Measurements from ENCODE around the gene CDK6.

The CDK6 gene

DNA sequence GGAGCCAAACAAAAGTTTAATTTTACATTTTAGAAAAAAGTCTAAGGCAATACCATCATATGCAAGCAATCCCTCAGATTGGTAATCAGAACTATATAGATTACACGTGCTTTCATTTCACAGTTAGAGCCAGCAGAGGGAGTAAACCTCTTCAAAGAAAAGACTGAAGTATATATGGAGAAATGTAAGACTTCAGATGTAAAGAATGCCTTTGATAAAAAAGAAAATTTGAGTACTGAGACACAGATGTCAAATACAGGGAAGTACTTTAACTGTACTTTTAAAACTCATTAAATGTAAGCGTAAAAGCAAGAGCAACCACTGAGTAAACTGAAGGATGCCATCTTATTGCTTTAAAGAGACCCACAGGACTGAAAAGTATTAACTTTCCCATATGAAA lies 144.8 kb downstream of the CDK6 start:
- peaks cover 3 to 11% of the 10 kb centered on the region in 2 donors for H3K4me1 ChIP-seq (ENCODE audit: control insufficient read depth in 2 of 2, insufficient read depth in 1 of 2, low read depth in 1 of 2, low read length in 2 of 2)
- no peak for DNase-seq (ENCODE audit: low spot score)
- H3K79me1 ChIP-seq (ENCODE audit: low read depth, low read length) = no peaks in the 10 kb centered on the region

DNA sequence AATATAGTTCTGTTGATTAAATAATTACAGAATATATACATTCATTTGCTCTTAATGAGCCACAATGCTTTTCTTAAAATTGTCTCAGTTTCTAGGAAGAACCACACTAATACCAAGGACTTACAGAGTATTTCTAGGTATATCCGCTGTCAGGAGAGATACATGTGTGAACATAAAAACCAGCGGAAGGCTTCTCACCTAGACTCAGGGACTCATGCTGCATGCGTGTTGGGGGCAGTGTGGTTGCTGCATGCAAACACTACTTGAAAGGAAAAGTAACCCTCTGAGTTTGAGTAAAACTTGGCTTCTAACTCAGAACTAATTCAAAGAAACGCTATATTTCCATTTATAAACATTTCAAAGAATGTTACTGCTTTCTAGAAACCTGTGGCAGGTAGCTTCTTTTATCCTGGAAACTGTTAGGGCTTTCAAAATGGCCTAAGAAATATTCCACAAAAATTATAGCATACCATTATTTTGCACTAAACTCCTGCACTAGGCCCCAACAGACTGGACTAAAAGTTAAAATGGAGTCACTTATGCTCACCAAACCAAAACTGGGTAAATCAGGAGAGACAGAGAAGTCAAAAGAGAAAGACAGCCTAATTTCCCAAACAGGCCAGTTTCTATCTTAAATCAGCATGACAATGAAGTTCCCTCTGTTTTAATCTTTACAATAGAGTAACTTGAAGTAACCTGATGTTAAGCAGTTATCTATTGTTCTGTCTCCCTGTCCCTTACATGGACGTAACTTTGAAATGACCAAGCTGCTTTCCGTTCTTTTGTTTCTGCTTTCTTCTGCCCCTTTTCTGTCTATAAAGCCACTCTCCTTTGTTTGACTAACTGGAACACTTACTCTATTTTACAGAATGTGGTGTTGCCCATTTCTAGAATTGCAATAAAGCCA lies 151.0 kb downstream of the CDK6 start:
- Histone ChIP-seq H3K9ac (ENCODE audit: low read depth, low read length, poor library complexity) (no peak overlapping the region), H3K4me3 (ENCODE audit: low read length in 2 of 2) (no peak overlapping the region), H3K18ac (ENCODE audit: low read length) (no peak overlapping the region), H2BK15ac (ENCODE audit: low read length) (no peak overlapping the region), H2AFZ (ENCODE audit: low read length) (no peak overlapping the region), H2BK120ac (ENCODE audit: low read depth, low read length) (no peak overlapping the region), H3K79me1 (ENCODE audit: low read depth, low read length) (no peaks in the 10 kb centered on the region), H4K91ac (ENCODE audit: low read depth, low read length, poor library complexity) (no peak overlapping the region), H3K36me3 (replicated peaks in 1 of 2; ENCODE audit: control insufficient read depth in 2 of 2, insufficient read depth in 2 of 2, low read length in 2 of 2) (no peaks in the 10 kb centered on the region), H3K4me2 (ENCODE audit: insufficient read depth, low read length, poor library complexity, severe bottlenecking) (no peak overlapping the region), H4K8ac (ENCODE audit: low read depth, low read length) (no peak overlapping the region), H2BK5ac (ENCODE audit: low read length) (no peak overlapping the region), H3K27me3 (ENCODE audit: control insufficient read depth in 3 of 3, insufficient read depth in 3 of 3, low read depth in 1 of 3, low read length in 3 of 3) (no peaks in the 10 kb centered on the region), H3K9me3 (replicated peaks in 1 of 2; ENCODE audit: control insufficient read depth in 2 of 2, insufficient read depth in 1 of 2, low read depth in 1 of 2, low read length in 2 of 2) (peaks cover 0 to 5% of the 10 kb centered on the region in 2 donors), H3K23ac (ENCODE audit: low read depth, low read length, poor library complexity) (no peak overlapping the region), H3K4ac (ENCODE audit: low read length) (no peak overlapping the region), H3K27ac (replicated peaks; ENCODE audit: low read length) (no peak overlapping the region), H2AK5ac (ENCODE audit: low read depth, low read length) (no peak overlapping the region), H3K14ac (ENCODE audit: low read length) (no peak overlapping the region), H2BK12ac (ENCODE audit: low read length) (no peak overlapping the region), H3K4me1 (ENCODE audit: control insufficient read depth in 2 of 2, insufficient read depth in 1 of 2, low read depth in 1 of 2, low read length in 2 of 2) (peaks cover 4 to 20% of the 10 kb centered on the region in 2 donors)
- no CpG with 5 or more reads among the region's 6 CpGs for WGBS, 2 donors (ENCODE audit: extremely low coverage in 2 of 2, insufficient read length in 2 of 2, insufficient replicate concordance in 1 of 2)
- DNase-seq (ENCODE audit: low spot score) = no peak

More for the DNA sequence above, 144.8 kb downstream of the CDK6 start:
- Histone ChIP-seq H2BK120ac (ENCODE audit: low read depth, low read length) (no peak overlapping the region), H2BK15ac (ENCODE audit: low read length) (no peak overlapping the region), H2AK5ac (ENCODE audit: low read depth, low read length) (no peak overlapping the region), H3K9ac (ENCODE audit: low read depth, low read length, poor library complexity) (no peak overlapping the region), H3K4me2 (ENCODE audit: insufficient read depth, low read length, poor library complexity, severe bottlenecking) (no peak overlapping the region), H3K18ac (ENCODE audit: low read length) (no peak overlapping the region), H3K4me3 (ENCODE audit: low read length in 2 of 2) (no peak overlapping the region), H4K91ac (ENCODE audit: low read depth, low read length, poor library complexity) (no peak overlapping the region), H2BK12ac (ENCODE audit: low read length) (no peak overlapping the region), H3K36me3 (replicated peaks in 1 of 2; ENCODE audit: control insufficient read depth in 2 of 2, insufficient read depth in 2 of 2, low read length in 2 of 2) (no peaks in the 10 kb centered on the region), H3K23ac (ENCODE audit: low read depth, low read length, poor library complexity) (no peak overlapping the region), H2BK5ac (ENCODE audit: low read length) (no peak overlapping the region), H3K14ac (ENCODE audit: low read length) (no peak overlapping the region), H3K9me3 (replicated peaks in 1 of 2; ENCODE audit: control insufficient read depth in 2 of 2, insufficient read depth in 1 of 2, low read depth in 1 of 2, low read length in 2 of 2) (peaks cover 0 to 15% of the 10 kb centered on the region in 2 donors), H3K27ac (replicated peaks; ENCODE audit: low read length) (no peak overlapping the region), H4K8ac (ENCODE audit: low read depth, low read length) (no peak overlapping the region), H2AFZ (ENCODE audit: low read length) (no peak overlapping the region), H3K4ac (ENCODE audit: low read length) (no peak overlapping the region), H3K27me3 (ENCODE audit: control insufficient read depth in 3 of 3, insufficient read depth in 3 of 3, low read depth in 1 of 3, low read length in 3 of 3) (no peaks in the 10 kb centered on the region)
- no CpG with 5 or more reads among the region's 2 CpGs for WGBS, 2 donors (ENCODE audit: extremely low coverage in 2 of 2, insufficient read length in 2 of 2, insufficient replicate concordance in 1 of 2)

DNA sequence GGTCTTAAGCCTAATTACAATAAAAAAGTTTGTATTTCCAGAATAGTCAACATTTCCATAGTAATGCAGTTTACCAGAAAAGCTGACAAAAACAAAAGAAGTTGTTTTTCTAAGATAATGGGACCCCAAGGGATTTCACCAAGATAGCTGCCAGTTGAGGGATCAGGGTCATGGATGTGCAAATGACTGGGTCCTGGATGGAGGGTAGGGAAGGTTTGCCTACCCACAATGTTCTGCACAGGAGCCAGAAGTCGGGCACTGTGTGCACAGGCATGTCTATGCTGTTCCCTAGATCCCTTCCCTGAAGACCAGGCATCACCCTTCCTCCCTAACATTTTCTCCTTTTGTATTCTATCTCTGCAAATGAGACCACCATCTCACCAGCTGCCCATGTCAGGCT lies 152.1 kb downstream of the CDK6 start:
- H2AFZ ChIP-seq (ENCODE audit: low read length) = no peak overlapping the region
- no peaks in the 10 kb centered on the region for H3K79me1 ChIP-seq (ENCODE audit: low read depth, low read length)
- no peak overlapping the region for H3K9ac ChIP-seq (ENCODE audit: low read depth, low read length, poor library complexity)
- H3K14ac ChIP-seq (ENCODE audit: low read length) = no peak overlapping the region
- no peak overlapping the region for H2BK12ac ChIP-seq (ENCODE audit: low read length)
- no peaks in the 10 kb centered on the region for H3K36me3 ChIP-seq (replicated peaks in 1 of 2; ENCODE audit: control insufficient read depth in 2 of 2, insufficient read depth in 2 of 2, low read length in 2 of 2)
- H2BK120ac ChIP-seq (ENCODE audit: low read depth, low read length) = no peak overlapping the region
- H3K27ac ChIP-seq (replicated peaks; ENCODE audit: low read length) = no peak overlapping the region
- no peak for DNase-seq (ENCODE audit: low spot score)
- H3K4me2 ChIP-seq (ENCODE audit: insufficient read depth, low read length, poor library complexity, severe bottlenecking) = no peak overlapping the region
- no peaks in the 10 kb centered on the region for H3K27me3 ChIP-seq (ENCODE audit: control insufficient read depth in 3 of 3, insufficient read depth in 3 of 3, low read depth in 1 of 3, low read length in 3 of 3)
- no peak overlapping the region for H3K18ac ChIP-seq (ENCODE audit: low read length)
- H3K4ac ChIP-seq (ENCODE audit: low read length) = no peak overlapping the region
- no peak overlapping the region for H2BK15ac ChIP-seq (ENCODE audit: low read length)
- peaks cover 4 to 20% of the 10 kb centered on the region in 2 donors for H3K4me1 ChIP-seq (ENCODE audit: control insufficient read depth in 2 of 2, insufficient read depth in 1 of 2, low read depth in 1 of 2, low read length in 2 of 2)
- H2AK5ac ChIP-seq (ENCODE audit: low read depth, low read length) = no peak overlapping the region
- H4K91ac ChIP-seq (ENCODE audit: low read depth, low read length, poor library complexity) = no peak overlapping the region
- no CpG with 5 or more reads among the region's 1 CpG for WGBS, 2 donors (ENCODE audit: extremely low coverage in 2 of 2, insufficient read length in 2 of 2, insufficient replicate concordance in 1 of 2)
- H3K9me3 ChIP-seq (replicated peaks in 1 of 2; ENCODE audit: control insufficient read depth in 2 of 2, insufficient read depth in 1 of 2, low read depth in 1 of 2, low read length in 2 of 2) = no peaks in the 10 kb centered on the region
- no peak overlapping the region for H3K4me3 ChIP-seq (ENCODE audit: low read length in 2 of 2)
- H3K23ac ChIP-seq (ENCODE audit: low read depth, low read length, poor library complexity) = no peak overlapping the region
- H4K8ac ChIP-seq (ENCODE audit: low read depth, low read length) = no peak overlapping the region
- no peak overlapping the region for H2BK5ac ChIP-seq (ENCODE audit: low read length)

DNA sequence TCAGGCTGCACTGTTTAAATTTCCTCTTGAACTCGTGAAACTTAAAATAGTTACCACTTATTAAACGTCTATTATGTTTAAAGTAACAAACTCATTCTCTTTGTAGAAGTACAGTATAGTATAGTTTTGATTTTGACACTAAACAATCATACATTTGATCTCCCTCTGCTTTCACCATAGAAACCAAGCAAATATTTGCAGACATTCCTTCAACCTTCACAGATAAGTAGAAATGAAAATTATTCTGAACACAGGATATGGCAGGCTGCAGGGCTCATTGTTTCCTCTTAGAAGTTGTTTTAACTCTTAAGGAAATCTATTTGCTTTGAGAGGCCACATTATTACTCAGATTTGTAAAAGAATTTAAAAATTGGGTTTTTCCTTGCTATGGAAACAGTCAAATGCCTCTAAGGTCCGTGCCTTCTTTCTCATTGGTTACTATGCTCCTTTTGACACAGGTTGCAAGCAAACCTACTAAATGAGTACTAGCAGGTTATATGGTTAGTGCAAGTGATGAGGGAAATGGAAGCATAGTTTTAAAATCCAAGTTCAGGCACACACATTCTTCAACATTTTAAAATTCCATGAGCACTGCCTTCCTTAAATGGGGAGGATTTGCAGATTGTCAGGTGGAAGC lies 153.4 kb downstream of the CDK6 start:
- no peak overlapping the region for H2AK5ac ChIP-seq (ENCODE audit: low read depth, low read length)

More for the DNA sequence above, 153.4 kb downstream of the CDK6 start:
- H2AFZ ChIP-seq (ENCODE audit: low read length) = no peak overlapping the region
- no peaks in the 10 kb centered on the region for H3K79me1 ChIP-seq (ENCODE audit: low read depth, low read length)
- H3K4ac ChIP-seq (ENCODE audit: low read length) = no peak overlapping the region
- no peak overlapping the region for H2BK120ac ChIP-seq (ENCODE audit: low read depth, low read length)
- H4K91ac ChIP-seq (ENCODE audit: low read depth, low read length, poor library complexity) = no peak overlapping the region
- H3K14ac ChIP-seq (ENCODE audit: low read length) = no peak overlapping the region
- no peak overlapping the region for H3K18ac ChIP-seq (ENCODE audit: low read length)
- H3K4me2 ChIP-seq (ENCODE audit: insufficient read depth, low read length, poor library complexity, severe bottlenecking) = no peak overlapping the region
- no peak overlapping the region for H2BK5ac ChIP-seq (ENCODE audit: low read length)
- H3K9me3 ChIP-seq (replicated peaks in 1 of 2; ENCODE audit: control insufficient read depth in 2 of 2, insufficient read depth in 1 of 2, low read depth in 1 of 2, low read length in 2 of 2) = no peaks in the 10 kb centered on the region
- H3K27ac ChIP-seq (replicated peaks; ENCODE audit: low read length) = no peak overlapping the region
- no peaks in the 10 kb centered on the region for H3K27me3 ChIP-seq (ENCODE audit: control insufficient read depth in 3 of 3, insufficient read depth in 3 of 3, low read depth in 1 of 3, low read length in 3 of 3)
- no peak for DNase-seq (ENCODE audit: low spot score)
- no peak overlapping the region for H3K9ac ChIP-seq (ENCODE audit: low read depth, low read length, poor library complexity)
- no peak overlapping the region for H2BK12ac ChIP-seq (ENCODE audit: low read length)
- no peak overlapping the region for H3K4me3 ChIP-seq (ENCODE audit: low read length in 2 of 2)
- H3K23ac ChIP-seq (ENCODE audit: low read depth, low read length, poor library complexity) = no peak overlapping the region
- H3K36me3 ChIP-seq (replicated peaks in 1 of 2; ENCODE audit: control insufficient read depth in 2 of 2, insufficient read depth in 2 of 2, low read length in 2 of 2) = no peaks in the 10 kb centered on the region
- no CpG with 5 or more reads among the region's 3 CpGs for WGBS, 2 donors (ENCODE audit: extremely low coverage in 2 of 2, insufficient read length in 2 of 2, insufficient replicate concordance in 1 of 2)
- no peak overlapping the region for H2BK15ac ChIP-seq (ENCODE audit: low read length)
- H4K8ac ChIP-seq (ENCODE audit: low read depth, low read length) = no peak overlapping the region
- peaks cover 4 to 20% of the 10 kb centered on the region in 2 donors for H3K4me1 ChIP-seq (ENCODE audit: control insufficient read depth in 2 of 2, insufficient read depth in 1 of 2, low read depth in 1 of 2, low read length in 2 of 2)

All from neuronal stem cell (in vitro differentiated cells).